Stimulated activated CD8-positive, alpha-beta memory T cell treated with anti-CD3 and anti-CD28 coated beads, Interleukin-4, amount 100 ng/mL, for 24 hours (primary cell): ENCODE data around the gene PAN2.
A peak's percentile ranks its signal among the peaks of the same experiment; 100 is the strongest.
"Not testable (repeated sequence)": the region's sequence is repeated elsewhere in the genome, so short reads cannot be mapped to it uniquely, and the experiment has no call there.

Experiments
- DNase-seq: peaks from one replicate; pipeline ENCODE4 v3.0.0-alpha.2; 2020; ENCODE audit warnings: low read depth

Gene PAN2, protein sequence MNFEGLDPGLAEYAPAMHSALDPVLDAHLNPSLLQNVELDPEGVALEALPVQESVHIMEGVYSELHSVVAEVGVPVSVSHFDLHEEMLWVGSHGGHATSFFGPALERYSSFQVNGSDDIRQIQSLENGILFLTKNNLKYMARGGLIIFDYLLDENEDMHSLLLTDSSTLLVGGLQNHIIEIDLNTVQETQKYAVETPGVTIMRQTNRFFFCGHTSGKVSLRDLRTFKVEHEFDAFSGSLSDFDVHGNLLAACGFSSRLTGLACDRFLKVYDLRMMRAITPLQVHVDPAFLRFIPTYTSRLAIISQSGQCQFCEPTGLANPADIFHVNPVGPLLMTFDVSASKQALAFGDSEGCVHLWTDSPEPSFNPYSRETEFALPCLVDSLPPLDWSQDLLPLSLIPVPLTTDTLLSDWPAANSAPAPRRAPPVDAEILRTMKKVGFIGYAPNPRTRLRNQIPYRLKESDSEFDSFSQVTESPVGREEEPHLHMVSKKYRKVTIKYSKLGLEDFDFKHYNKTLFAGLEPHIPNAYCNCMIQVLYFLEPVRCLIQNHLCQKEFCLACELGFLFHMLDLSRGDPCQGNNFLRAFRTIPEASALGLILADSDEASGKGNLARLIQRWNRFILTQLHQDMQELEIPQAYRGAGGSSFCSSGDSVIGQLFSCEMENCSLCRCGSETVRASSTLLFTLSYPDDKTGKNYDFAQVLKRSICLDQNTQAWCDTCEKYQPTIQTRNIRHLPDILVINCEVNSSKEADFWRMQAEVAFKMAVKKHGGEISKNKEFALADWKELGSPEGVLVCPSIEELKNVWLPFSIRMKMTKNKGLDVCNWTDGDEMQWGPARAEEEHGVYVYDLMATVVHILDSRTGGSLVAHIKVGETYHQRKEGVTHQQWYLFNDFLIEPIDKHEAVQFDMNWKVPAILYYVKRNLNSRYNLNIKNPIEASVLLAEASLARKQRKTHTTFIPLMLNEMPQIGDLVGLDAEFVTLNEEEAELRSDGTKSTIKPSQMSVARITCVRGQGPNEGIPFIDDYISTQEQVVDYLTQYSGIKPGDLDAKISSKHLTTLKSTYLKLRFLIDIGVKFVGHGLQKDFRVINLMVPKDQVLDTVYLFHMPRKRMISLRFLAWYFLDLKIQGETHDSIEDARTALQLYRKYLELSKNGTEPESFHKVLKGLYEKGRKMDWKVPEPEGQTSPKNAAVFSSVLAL

GRCh38 chr12:56333679-56334489, at the start of gene PAN2:
Gene PAN2, minus strand, starts transcription at chr12:56334000. Its CDS starts 906 bp downstream, at chr12:56333094.
- peak; percentile 88 for DNase-seq

GRCh38 chr12:56382611-56383010, 48.8 kb upstream of the PAN2 start:
- no peak for DNase-seq

DNA sequence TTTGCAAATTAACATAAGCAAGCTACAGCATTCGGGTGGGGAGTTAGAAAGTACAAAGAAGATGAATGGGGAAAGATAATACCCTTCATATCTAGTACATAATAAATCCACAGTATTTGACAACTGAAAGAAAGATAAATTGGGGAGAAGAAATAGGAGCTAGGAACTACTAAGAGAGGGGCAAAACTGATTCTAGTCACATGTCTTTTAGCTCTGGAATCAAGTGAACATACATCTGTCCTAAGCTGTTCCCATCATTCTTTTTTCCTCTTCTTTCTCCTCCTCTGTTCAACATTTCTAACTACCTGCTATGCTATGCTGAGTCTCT, 44.2 kb upstream of the PAN2 start:
- DNase-seq, result no peak

- DNase-seq, result no peak
Observed at GRCh38 chr12:56377310-56377988, 43.6 kb upstream of the PAN2 start.

GRCh38 chr12:56375598-56376434, 42.0 kb upstream of the PAN2 start:
- DNase-seq, result no peak

- no peak for DNase-seq
Observed at GRCh38 chr12:56374726-56375597, 41.2 kb upstream of the PAN2 start.

GRCh38 chr12:56373515-56373914, 39.7 kb upstream of the PAN2 start:
- DNase-seq, result no peak

DNA sequence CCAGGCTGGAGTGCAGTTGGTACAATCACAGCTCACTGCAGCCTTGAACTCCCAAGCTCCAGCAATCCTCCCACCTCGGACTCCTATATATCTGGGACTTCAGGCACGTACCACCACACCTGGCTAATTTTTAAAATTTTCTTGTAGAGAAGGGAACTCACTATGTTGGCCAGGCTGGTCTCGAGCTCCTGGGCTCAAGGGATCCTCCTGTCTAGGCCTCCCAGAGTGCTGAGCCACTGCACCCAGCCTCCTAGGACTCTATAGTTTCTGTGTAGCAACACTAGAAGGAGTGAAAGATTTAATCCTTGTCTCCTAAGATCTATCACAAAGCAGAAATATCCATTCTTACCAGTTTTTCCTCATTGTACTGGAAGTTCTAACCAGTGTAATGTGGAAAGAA, 33.1 kb upstream of the PAN2 start:
- no peak for DNase-seq

- no peak for DNase-seq
Observed at GRCh38 chr12:56362130-56363059, 28.6 kb upstream of the PAN2 start, which contains the start of gene APOF. Gene APOF, minus strand, starts transcription at chr12:56362857. Its CDS starts 112 bp downstream, at chr12:56362745.

GRCh38 chr12:56361487-56362129, 27.8 kb upstream of the PAN2 start:
- DNase-seq, result no peak

- peak; percentile 99 for DNase-seq
Observed at GRCh38 chr12:56359851-56360767, 26.3 kb upstream of the PAN2 start, which contains the start of gene STAT2. Gene STAT2, minus strand, starts transcription at chr12:56360107. Its CDS starts 3,536 bp downstream, at chr12:56356571.

DNA sequence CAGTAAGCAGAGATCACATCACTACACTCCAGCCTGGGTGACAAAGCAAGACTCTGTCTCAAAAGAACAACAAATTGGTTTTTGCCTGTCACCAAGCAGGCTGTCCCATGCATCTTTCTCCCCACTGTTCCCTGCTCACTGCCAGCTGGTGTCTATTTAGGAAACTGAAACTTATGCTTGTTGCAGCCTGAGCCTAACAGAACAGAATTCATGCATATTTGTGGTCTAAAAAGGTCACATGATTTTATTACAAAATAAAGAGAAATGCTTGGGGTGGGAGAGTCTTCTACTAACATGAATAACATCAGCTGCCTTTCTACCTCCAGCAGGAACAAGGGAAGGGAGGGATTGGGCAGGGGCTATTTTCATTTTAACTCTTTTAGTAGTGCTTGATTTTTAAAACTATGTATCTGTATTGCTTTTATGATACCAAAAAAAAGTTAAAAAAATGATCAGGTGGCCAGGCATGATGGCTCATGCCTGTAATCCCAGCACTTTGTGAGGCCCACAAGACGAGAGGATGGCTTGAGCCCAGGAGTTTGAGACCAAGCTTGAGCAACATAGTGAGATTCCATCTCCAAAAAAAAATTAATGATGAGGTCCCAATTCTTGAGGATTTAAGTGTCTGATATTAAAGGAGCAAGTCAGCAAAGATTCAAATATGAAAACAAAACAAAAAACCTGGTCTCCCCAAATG, 25.2 kb upstream of the PAN2 start:
- no peak for DNase-seq

DNA sequence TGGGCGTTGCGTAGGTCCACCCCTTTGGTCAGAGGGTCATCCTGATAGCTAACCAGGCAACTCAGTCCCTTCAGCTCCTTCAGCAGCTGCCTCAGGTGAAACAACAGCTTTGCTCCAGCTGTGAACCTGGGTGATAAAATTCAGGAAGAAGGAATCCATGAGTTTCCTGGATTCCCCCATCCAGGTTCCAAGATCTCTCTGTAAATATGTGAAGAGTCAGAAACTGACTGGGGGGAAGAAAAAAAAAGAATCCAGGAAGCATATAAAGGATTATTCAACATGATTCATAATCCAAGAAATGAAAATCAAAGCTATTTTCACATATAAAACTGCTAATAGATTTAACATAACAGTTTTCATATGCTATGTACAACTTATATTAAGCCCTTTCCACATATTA, 17.5 kb upstream of the PAN2 start:
- no peak for DNase-seq

- no peak for DNase-seq
Observed at GRCh38 chr12:56350662-56351061, 16.9 kb upstream of the PAN2 start.

DNA sequence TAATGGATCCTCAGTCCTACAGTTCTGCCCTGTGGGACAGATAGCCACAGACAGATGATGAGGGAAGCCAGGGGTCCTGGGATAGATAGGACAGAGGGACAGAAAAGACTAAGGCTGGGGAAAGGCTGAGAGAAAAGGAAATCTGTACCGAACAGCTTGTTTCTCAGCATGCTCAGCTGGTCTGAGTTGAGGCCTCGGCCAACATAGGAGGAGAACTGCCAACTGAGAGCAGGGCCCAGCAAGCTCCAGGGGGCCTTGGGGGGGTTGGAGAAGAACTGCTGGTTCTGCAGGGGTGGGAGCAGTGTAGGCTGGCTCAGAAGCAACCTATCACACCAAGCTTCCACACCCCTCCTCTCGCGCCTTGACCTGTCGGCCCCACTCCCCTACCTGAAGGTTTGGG, 15.0 kb upstream of the PAN2 start:
- DNase-seq, result no peak

GRCh38 chr12:56347255-56347654, 13.5 kb upstream of the PAN2 start:
- DNase-seq, result not testable (repeated sequence)
